ENCODE measurements around the gene CEP112. TPM values are rescaled to one million over a fixed set of nuclear protein-coding genes. Genes with fewer than 3 reads are reported as not detected.

CEP112 gene
- total and polyA plus RNA-seq, 2 of the 4 experiments (the other 2 are of a cell fraction), result 2.5 to 5.6 TPM

DNA sequence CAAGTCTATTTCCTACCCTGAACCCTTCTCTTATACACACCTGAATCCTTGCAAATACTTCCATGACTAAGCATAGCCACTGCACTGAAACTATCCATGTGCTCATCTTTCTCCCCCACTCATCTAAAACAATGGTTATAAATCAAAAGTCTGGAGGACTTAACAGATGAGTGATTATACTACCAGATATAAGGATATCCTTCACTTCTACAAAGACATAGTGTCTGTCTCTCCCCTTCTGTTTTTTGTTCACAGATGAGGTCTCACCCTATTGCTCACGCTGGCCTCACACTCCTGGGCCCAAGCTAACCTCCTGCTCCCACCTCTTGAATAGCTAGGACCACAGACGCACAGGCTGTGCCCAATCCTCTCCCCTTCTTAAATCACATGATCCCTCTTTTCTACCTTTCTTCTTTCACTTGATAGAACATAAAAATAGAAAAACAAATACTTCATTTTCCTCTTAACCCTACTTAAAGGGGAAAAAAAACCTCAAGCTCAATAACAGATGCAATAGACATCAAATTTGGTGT lies 19.2 kb downstream of the CEP112 start:
- Histone ChIP-seq H3K23ac (ENCODE audit: low read depth, low read length) (no peak overlapping the region), H2BK5ac (ENCODE audit: low read depth, low read length, poor library complexity, severe bottlenecking) (no peak overlapping the region), H3K27me3 (ENCODE audit: control insufficient read depth, insufficient read depth, low read length) (no peaks in the 10 kb centered on the region), H3K14ac (replicated peaks; ENCODE audit: low read depth, low read length) (no peak overlapping the region), H3K79me1 (ENCODE audit: low read depth in 1 of 2, low read length in 2 of 2) (no peaks in the 10 kb centered on the region), H3K36me3 (ENCODE audit: control insufficient read depth, insufficient read depth, low read length) (no peaks in the 10 kb centered on the region), H3K9me3 (ENCODE audit: control insufficient read depth, insufficient read depth, low read length) (no peaks in the 10 kb centered on the region), H2BK15ac (ENCODE audit: low read depth, low read length) (no peak overlapping the region), H2AK5ac (ENCODE audit: low read depth, low read length) (no peak overlapping the region), H3K27ac (ENCODE audit: insufficient read depth, low read length) (no peak overlapping the region), H4K20me1 (ENCODE audit: insufficient read depth, low read length) (no peaks in the 10 kb centered on the region), H3K9me1 (ENCODE audit: insufficient read depth, low read length) (0 out of 2 replicates have a peak, but pooled peaks cover 2% of the 10 kb centered on the region), H4K5ac (ENCODE audit: low read depth, low read length) (no peak overlapping the region), H4K8ac (ENCODE audit: low read depth in 2 of 2, low read length in 2 of 2) (no peak overlapping the region), H2BK20ac (ENCODE audit: low read depth, low read length) (no peak overlapping the region), H3K4me2 (ENCODE audit: low read depth, low read length) (no peak overlapping the region), H3K9ac (ENCODE audit: low read depth, low read length) (no peak overlapping the region), H4K91ac (ENCODE audit: insufficient read depth, low read depth, low read length) (no peak overlapping the region), H3K4me3 (ENCODE audit: insufficient read depth, low read depth, low read length) (no peak overlapping the region), H2AFZ (replicated peaks; ENCODE audit: low read length, poor library complexity) (no peak overlapping the region), H3K56ac (ENCODE audit: extremely low read depth, insufficient read depth, low read length) (no peak overlapping the region), H3K18ac (ENCODE audit: low read depth, low read length) (no peak overlapping the region), H2BK120ac (ENCODE audit: low read depth, low read length) (no peak overlapping the region), H3K4ac (ENCODE audit: low read depth, low read length) (no peak overlapping the region), H3K4me1 (ENCODE audit: control insufficient read depth, insufficient read depth, low read length) (no peaks in the 10 kb centered on the region), H2AK9ac (replicated peaks; ENCODE audit: low read depth, low read length, poor library complexity) (no peak overlapping the region)
- dilution Hi-C loops (cut with HindIII; ENCODE audit: low sequenced_read_pairs, unreplicated experiment) (no loop called here), in situ Hi-C loops (cut with MboI; ENCODE audit: low sequenced_read_pairs) (loop anchor here (25.0 kb wide), 1 partner anchor 610 kb away; the partner anchor contains the start of gene AXIN2), intact Hi-C loops (cut with micrococcal nuclease) (no loop called here)
- ChIA-PET POLR2A (ENCODE audit: unreplicated experiment) (interaction anchor here (0.5 kb wide), 1 partner anchor 508 kb away, joined by 5 read pairs; no protein-coding TSS in a partner anchor), CTCF (no interaction called here)
- BruUV-seq (replicated peaks), result no TSS peak
- WGBS, 2 experiments (ENCODE audit: extremely low coverage in 2 of 2, insufficient read length in 1 of 2), result 80% methylated on average over 1 of the region's 2 CpGs; no CpG with 5 or more reads in 1 of the 2 experiments
- ATAC-seq (ENCODE audit: low read depth) (no peak), DNase-seq (no peak)
- TF ChIP-seq CEBPB (IDR thresholded peaks at IDR 0.05; ENCODE audit: low read depth, low read length) (no peak), RCOR1 (IDR thresholded peaks at IDR 0.05; ENCODE audit: insufficient replicate concordance, low read length) (no peak), RFX5 (IDR thresholded peaks at IDR 0.05; ENCODE audit: low read depth, low read length) (no peak), SMC3 (IDR thresholded peaks at IDR 0.05; ENCODE audit: low read depth, low read length) (no peak), RAD21 (IDR thresholded peaks at IDR 0.05; ENCODE audit: low read length) (no peak), CHD1 (IDR thresholded peaks at IDR 0.05; ENCODE audit: low read depth, low read length) (no peak), MAFK (IDR thresholded peaks at IDR 0.05; ENCODE audit: low read depth, low read length) (no peak), MAZ (IDR thresholded peaks at IDR 0.05; ENCODE audit: borderline replicate concordance, low read depth, low read length) (no peak), BHLHE40 (IDR thresholded peaks at IDR 0.05; ENCODE audit: low read depth, low read length) (no peak)

Data from IMR-90 (cell line).